GM12878 (cell line): ENCODE data around the gene FOXP4.

Experiments
- CBX5 ChIP-seq: sonication (generic); IDR thresholded peaks from 2 replicates; pipeline ENCODE4 v1.6.1; 2016; ENCODE audit warnings: low read depth, moderate library complexity, mild to moderate bottlenecking, inconsistent platforms
- MTA3 ChIP-seq: IDR thresholded peaks from 2 replicates; pipeline ENCODE4 v1.6.1; 2012; ENCODE audit warnings: low read length, inconsistent platforms, borderline replicate concordance
- MXI1 ChIP-seq: fragments of 150-350 bp; IDR thresholded peaks from 2 replicates; pipeline ENCODE4 v1.6.1; 2011; ENCODE audit warnings: low read depth, mild to moderate bottlenecking, inconsistent platforms, low read length, improper control_type of control experiment
- MYC ChIP-seq: IDR thresholded peaks from 2 replicates; pipeline ENCODE4 v1.6.1; 2011; ENCODE audit warnings: mild to moderate bottlenecking, low read length, moderate library complexity, inconsistent platforms; ENCODE audit not compliant: insufficient read depth, insufficient replicate concordance, insufficient read length, severe bottlenecking
- NFIC ChIP-seq: IDR thresholded peaks from 2 replicates; pipeline ENCODE4 v1.6.1; 2012; ENCODE audit warnings: low read depth, mild to moderate bottlenecking, inconsistent platforms, low read length, moderate library complexity
- POLR2AphosphoS5 ChIP-seq: IDR thresholded peaks from 2 replicates; pipeline ENCODE4 v1.6.1; 2011; ENCODE audit warnings: mild to moderate bottlenecking, low read length, inconsistent platforms
- RBBP5 ChIP-seq: fragments of 200-600 bp; sonication (generic); conservative IDR thresholded peaks from 2 replicates; pipeline ENCODE4 v1.6.1; 2016
- SPI1 ChIP-seq: IDR thresholded peaks from 2 replicates; pipeline ENCODE4 v1.6.1; 2011; ENCODE audit warnings: low read depth, mild to moderate bottlenecking, low read length, moderate library complexity, borderline replicate concordance; ENCODE audit not compliant: insufficient read depth
- TAF1 ChIP-seq: IDR thresholded peaks from 2 replicates; pipeline ENCODE4 v1.6.1; 2011; ENCODE audit warnings: mild to moderate bottlenecking, low read depth, low read length, borderline replicate concordance
- ZSCAN29 ChIP-seq: fragments of 450-650 bp; IDR thresholded peaks from 2 replicates; pipeline ENCODE4 v1.6.1; 2017; ENCODE audit warnings: mild to moderate bottlenecking, moderate library complexity
- TF ChIP-seq, protein P1 (sequence below), 3 experiments: IDR thresholded peaks in 2 of 3; conservative IDR thresholded peaks in 1 of 3; 2 replicates each; pipeline ENCODE4 v1.5.1; 2011; ENCODE audit warnings: low read depth in 3 of 3, low read length in 3 of 3, mild to moderate bottlenecking in 3 of 3, control low read depth in 2 of 3, moderate library complexity in 2 of 3, inconsistent platforms in 1 of 3, mixed read lengths in 1 of 3; ENCODE audit not compliant: control insufficient read depth in 2 of 3, insufficient read depth in 1 of 3; ENCODE audit errors: extremely low read depth in 1 of 3
- TF ChIP-seq, protein P2 (sequence below): IDR thresholded peaks from 2 replicates; pipeline ENCODE4 v1.6.1; 2012; ENCODE audit warnings: low read depth, low read length, improper control_type of control experiment

DNA sequence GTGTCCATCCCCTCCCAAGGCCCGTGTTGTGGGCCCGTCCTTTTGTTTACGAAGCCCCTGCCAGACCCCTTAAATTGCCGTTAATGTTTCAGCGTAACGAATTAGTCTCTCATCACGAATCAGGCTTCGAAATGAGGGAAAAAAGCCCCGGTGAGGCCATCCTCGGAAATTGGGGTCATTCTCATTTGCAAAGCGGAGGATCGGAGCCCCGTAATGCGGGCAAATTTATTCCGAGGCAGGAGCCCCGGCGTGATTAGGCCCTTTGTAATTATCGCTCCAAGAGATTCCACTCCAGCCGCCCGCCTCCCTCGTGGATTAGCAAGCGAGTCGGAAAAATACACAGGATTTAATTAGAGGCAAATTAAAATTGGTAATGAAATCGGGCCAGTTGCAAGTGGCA is 47.2 kb downstream of the FOXP4 start:
- TF ChIP-seq, protein P1, sequence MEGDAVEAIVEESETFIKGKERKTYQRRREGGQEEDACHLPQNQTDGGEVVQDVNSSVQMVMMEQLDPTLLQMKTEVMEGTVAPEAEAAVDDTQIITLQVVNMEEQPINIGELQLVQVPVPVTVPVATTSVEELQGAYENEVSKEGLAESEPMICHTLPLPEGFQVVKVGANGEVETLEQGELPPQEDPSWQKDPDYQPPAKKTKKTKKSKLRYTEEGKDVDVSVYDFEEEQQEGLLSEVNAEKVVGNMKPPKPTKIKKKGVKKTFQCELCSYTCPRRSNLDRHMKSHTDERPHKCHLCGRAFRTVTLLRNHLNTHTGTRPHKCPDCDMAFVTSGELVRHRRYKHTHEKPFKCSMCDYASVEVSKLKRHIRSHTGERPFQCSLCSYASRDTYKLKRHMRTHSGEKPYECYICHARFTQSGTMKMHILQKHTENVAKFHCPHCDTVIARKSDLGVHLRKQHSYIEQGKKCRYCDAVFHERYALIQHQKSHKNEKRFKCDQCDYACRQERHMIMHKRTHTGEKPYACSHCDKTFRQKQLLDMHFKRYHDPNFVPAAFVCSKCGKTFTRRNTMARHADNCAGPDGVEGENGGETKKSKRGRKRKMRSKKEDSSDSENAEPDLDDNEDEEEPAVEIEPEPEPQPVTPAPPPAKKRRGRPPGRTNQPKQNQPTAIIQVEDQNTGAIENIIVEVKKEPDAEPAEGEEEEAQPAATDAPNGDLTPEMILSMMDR (IDR thresholded peaks at IDR 0.05 in 2 of 3, conservative IDR thresholded peaks at IDR 0.05 in 1 of 3; ENCODE audit: control insufficient read depth in 2 of 3, extremely low read depth in 1 of 3, insufficient read depth in 1 of 3, low read depth in 3 of 3, low read length in 3 of 3): no peak
- TF ChIP-seq CBX5 (no peak), ZSCAN29 (no peak), TAF1 (no peak), SPI1 (no peak), RBBP5 (no peak), POLR2AphosphoS5 (no peak), MTA3 (no peak), NFIC (no peak), MXI1 (no peak), MYC (no peak)
- TF ChIP-seq, protein P2, sequence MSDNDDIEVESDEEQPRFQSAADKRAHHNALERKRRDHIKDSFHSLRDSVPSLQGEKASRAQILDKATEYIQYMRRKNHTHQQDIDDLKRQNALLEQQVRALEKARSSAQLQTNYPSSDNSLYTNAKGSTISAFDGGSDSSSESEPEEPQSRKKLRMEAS: no peak
